SJSA1 (cell line): ENCODE data around the gene CISD3. TPM values are rescaled to one million over a fixed set of nuclear protein-coding genes. Genes with fewer than 3 reads are reported as not detected.

Experiments
- DNase-seq, 2 experiments: peaks; one replicate each; pipeline ENCODE4 v3.0.0-alpha.2; 2015 to 2020; ENCODE audit warnings: low spot score in 2 of 2, low read depth in 1 of 2
- H3K27ac ChIP-seq: fragments of 250-450 bp; sonication (Bioruptor Pico); 2 replicates; pipeline ENCODE4 v1.5.1; 2020; ENCODE audit warnings: mild to moderate bottlenecking, moderate library complexity
- H3K27me3 ChIP-seq: fragments of 250-450 bp; sonication (Bioruptor Pico); replicated peaks from 2 replicates; pipeline ENCODE4 v1.5.1; 2020; ENCODE audit warnings: mild to moderate bottlenecking, moderate library complexity
- H3K36me3 ChIP-seq: fragments of 250-450 bp; sonication (Bioruptor Pico); 2 replicates; pipeline ENCODE4 v1.5.1; 2020; ENCODE audit warnings: mild to moderate bottlenecking
- H3K4me1 ChIP-seq: fragments of 250-450 bp; sonication (Bioruptor Pico); replicated peaks from 2 replicates; pipeline ENCODE4 v1.6.1; 2021; ENCODE audit warnings: mild to moderate bottlenecking
- H3K4me3 ChIP-seq: fragments of 250-450 bp; sonication (Bioruptor Pico); 2 replicates; pipeline ENCODE4 v1.5.1; 2020; ENCODE audit warnings: mild to moderate bottlenecking
- H3K9me3 ChIP-seq: fragments of 250-450 bp; sonication (Bioruptor Pico); replicated peaks from 2 replicates; pipeline ENCODE4 v1.5.1; 2020; ENCODE audit warnings: mild to moderate bottlenecking
- total RNA-seq: library from RNA; depleted of rRNA; stranded (reverse); fragments of >200 nt; shearing (Covaris generic); gene quantifications from 2 replicates; pipeline ENCODE4 v1.2.3, GENCODE V29; 2014; rRNA removed

The CISD3 gene
- total RNA-seq: 2.2 and 6.1 TPM in 2 replicates

GRCh38 chr17:38729886-38730525, at the start of gene CISD3:
Gene CISD3, plus strand, starts transcription at chr17:38730341. Its CDS starts 18 bp downstream, at chr17:38730359.
- H3K4me1 ChIP-seq: peaks cover 25% of the 10 kb centered on the region
- peak within 1 kb of the TSS; percentile 59 for H3K4me3 ChIP-seq
- H3K27ac ChIP-seq: peak within 1 kb of the TSS; percentile 59
- DNase-seq: peak; percentile 77 to 83
- no peaks in the 10 kb centered on the region for H3K9me3 ChIP-seq
- peaks cover 41% of the 10 kb centered on the region for H3K36me3 ChIP-seq
- H3K27me3 ChIP-seq: no peaks in the 10 kb centered on the region

- Histone ChIP-seq H3K27ac (no peak overlapping the region), H3K4me3 (no peak overlapping the region), H3K4me1 (0 out of 2 replicates have a peak, but pooled peaks cover 7% of the 10 kb centered on the region), H3K9me3 (no peaks in the 10 kb centered on the region), H3K27me3 (no peaks in the 10 kb centered on the region; the same call in 1 of the 2 replicates), H3K36me3 (no peaks in the 10 kb centered on the region)
- DNase-seq: no peak
Measured at GRCh38 chr17:38681096-38681495, 49.0 kb upstream of the CISD3 start.

DNA sequence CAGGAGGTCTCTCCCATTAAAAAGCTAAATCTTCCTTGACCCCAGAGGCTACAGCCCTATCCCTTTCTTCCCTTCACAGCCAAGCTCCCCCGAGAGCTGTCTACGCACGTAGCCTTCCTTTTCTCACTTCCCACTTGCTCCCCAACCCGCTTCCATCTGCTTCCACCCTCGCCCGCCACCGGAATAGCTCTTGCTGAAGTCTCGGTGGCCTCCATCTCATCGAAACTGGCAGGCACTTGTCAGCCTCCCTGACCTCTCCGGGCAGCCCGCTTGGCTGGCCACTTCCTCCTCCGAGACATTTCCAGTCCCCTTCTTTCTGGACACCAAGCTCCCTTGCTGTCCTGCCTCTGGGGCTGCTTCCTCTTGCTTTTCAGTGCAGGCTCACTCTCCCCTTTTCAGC, 44.6 kb upstream of the CISD3 start:
- H3K36me3 ChIP-seq: no peaks in the 10 kb centered on the region
- H3K27me3 ChIP-seq: no peaks in the 10 kb centered on the region
- H3K4me1 ChIP-seq: no peaks in the 10 kb centered on the region
- no peak for DNase-seq
- H3K27ac ChIP-seq: no peak overlapping the region
- no peaks in the 10 kb centered on the region for H3K9me3 ChIP-seq
- H3K4me3 ChIP-seq: no peak overlapping the region

- no peak overlapping the region for H3K4me3 ChIP-seq
- no peaks in the 10 kb centered on the region for H3K36me3 ChIP-seq
- no peaks in the 10 kb centered on the region for H3K27me3 ChIP-seq
- H3K4me1 ChIP-seq: no peaks in the 10 kb centered on the region
- no peak overlapping the region for H3K27ac ChIP-seq
- H3K9me3 ChIP-seq: no peaks in the 10 kb centered on the region
- no peak for DNase-seq
Measured at GRCh38 chr17:38687286-38687685, 42.9 kb upstream of the CISD3 start.

DNA sequence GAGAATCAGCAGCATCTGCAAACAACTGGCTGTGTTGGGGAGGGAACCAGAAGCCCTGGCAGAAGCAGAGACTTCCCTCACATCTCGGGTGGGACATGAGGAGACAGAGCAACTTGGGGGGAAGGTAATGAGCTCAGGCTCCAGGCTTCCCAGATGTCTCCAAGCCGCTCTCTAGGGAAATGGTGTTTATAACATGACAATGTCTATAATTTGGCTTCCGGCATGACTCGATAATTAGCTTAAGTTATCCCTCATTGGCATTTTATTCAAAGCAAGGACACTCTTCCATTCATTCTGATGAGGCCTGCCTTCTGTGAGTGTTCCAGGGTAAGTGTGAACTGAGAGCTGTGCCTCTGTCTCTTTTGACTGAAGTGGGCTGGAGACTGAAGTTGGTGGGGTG, 39.8 kb upstream of the CISD3 start:
- Histone ChIP-seq H3K36me3 (no peaks in the 10 kb centered on the region), H3K4me1 (no peaks in the 10 kb centered on the region), H3K4me3 (no peak overlapping the region), H3K27ac (no peak overlapping the region), H3K27me3 (no peaks in the 10 kb centered on the region), H3K9me3 (no peaks in the 10 kb centered on the region)
- DNase-seq: no peak

DNA sequence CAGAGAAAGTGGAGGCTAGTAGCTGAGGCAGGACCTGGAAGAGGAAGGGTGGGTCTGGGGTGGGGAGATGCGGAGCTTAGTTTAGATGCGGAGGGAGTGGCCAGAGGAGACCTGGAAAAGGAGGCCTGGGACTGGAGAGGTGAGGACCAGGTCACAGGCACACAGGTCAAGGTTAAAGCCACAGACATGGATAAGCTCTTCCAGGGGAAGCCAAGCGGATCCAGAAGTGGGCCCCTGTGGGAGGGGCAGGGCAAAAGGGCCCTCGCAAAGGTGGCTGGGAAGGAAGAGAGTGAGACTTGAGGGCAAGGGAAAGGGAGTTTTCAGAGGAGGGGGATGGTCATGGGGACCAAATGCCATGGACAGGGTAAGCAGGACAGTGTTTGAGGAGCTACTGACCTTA, 39.0 kb upstream of the CISD3 start:
- Histone ChIP-seq H3K4me1 (no peaks in the 10 kb centered on the region), H3K4me3 (no peak overlapping the region), H3K36me3 (no peaks in the 10 kb centered on the region), H3K27ac (no peak overlapping the region), H3K27me3 (no peaks in the 10 kb centered on the region), H3K9me3 (no peaks in the 10 kb centered on the region)
- no peak for DNase-seq

- Histone ChIP-seq H3K4me1 (no peaks in the 10 kb centered on the region), H3K27me3 (no peaks in the 10 kb centered on the region), H3K4me3 (no peak overlapping the region), H3K27ac (no peak overlapping the region), H3K36me3 (no peaks in the 10 kb centered on the region), H3K9me3 (no peaks in the 10 kb centered on the region)
- DNase-seq: no peak
Measured at GRCh38 chr17:38693700-38694329, 36.3 kb upstream of the CISD3 start.

DNA sequence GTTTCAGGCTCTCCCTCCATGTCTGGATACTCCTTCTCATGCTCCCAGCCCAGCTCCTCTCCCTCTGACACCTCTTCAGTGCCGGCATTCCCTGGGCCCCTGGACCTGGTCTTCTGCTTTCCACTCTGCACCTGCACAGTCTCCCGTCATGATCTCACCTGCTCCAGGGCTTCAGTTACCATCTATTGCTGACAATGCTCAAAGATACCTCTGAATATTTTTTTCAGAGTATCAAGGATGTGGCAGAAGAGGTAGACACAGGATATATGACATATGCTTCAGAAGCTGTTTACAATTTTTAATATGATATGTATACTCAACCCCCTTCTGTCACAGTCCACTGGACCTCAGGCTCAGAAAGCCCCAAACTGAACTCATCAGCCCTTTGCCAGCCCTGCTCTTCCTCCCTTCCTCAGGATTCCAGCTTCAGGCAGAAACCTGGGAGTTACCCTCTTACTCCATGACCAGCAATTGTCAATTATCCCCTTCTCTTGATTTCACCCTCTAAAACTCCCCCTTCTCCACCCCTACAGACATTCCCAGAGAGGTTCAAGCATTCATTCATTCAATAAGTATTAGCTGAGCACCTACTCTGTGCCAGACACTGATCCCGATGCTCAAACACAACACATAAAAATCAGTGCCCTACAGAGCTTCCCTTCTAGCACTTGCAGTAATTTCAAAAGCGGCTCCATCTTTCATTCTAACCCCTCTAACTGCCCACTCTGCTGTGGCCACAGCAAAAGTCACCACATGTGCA, 32.9 kb upstream of the CISD3 start:
- H3K36me3 ChIP-seq: no peaks in the 10 kb centered on the region
- peaks cover 10% of the 10 kb centered on the region for H3K4me1 ChIP-seq
- H3K4me3 ChIP-seq: no peak overlapping the region
- DNase-seq: no peak
- no peaks in the 10 kb centered on the region for H3K27me3 ChIP-seq
- H3K27ac ChIP-seq: no peak overlapping the region
- no peaks in the 10 kb centered on the region for H3K9me3 ChIP-seq

DNA sequence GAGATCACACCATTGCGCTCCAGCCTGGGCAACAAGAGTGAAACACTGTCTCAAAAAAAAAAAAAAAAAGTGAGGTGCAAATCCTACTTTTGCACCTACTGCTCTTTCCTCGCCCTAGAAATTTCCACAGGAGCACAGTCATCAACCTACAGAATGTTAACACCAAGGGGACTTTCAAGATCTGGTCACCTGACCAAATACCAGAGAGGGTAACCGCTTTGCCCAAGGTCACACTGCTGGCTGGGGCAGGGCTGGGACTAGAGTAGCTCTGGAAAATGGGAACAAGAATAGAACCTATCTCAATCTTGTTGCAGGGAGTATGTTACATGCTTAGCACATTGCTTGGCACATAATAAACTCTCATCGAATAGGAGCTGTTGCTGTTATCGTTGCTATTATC, 31.4 kb upstream of the CISD3 start:
- Histone ChIP-seq H3K27ac (no peak overlapping the region), H3K4me3 (no peak overlapping the region), H3K4me1 (peaks cover 20% of the 10 kb centered on the region), H3K9me3 (no peaks in the 10 kb centered on the region), H3K27me3 (no peaks in the 10 kb centered on the region), H3K36me3 (no peaks in the 10 kb centered on the region)
- DNase-seq: no peak

- peaks cover 37% of the 10 kb centered on the region for H3K4me1 ChIP-seq
- H3K27me3 ChIP-seq: no peaks in the 10 kb centered on the region
- peaks cover 3% of the 10 kb centered on the region; the same call in 1 of the 2 replicates for H3K36me3 ChIP-seq
- peak overlapping the region; percentile 22; the same call in 1 of the 2 replicates for H3K27ac ChIP-seq
- H3K4me3 ChIP-seq: peak overlapping the region; percentile 60
- no peaks in the 10 kb centered on the region; the same call in 1 of the 2 replicates for H3K9me3 ChIP-seq
- DNase-seq: peak in 1 of 2 experiments; percentile 67
Measured at GRCh38 chr17:38701504-38702165, 28.5 kb upstream of the CISD3 start.

DNA sequence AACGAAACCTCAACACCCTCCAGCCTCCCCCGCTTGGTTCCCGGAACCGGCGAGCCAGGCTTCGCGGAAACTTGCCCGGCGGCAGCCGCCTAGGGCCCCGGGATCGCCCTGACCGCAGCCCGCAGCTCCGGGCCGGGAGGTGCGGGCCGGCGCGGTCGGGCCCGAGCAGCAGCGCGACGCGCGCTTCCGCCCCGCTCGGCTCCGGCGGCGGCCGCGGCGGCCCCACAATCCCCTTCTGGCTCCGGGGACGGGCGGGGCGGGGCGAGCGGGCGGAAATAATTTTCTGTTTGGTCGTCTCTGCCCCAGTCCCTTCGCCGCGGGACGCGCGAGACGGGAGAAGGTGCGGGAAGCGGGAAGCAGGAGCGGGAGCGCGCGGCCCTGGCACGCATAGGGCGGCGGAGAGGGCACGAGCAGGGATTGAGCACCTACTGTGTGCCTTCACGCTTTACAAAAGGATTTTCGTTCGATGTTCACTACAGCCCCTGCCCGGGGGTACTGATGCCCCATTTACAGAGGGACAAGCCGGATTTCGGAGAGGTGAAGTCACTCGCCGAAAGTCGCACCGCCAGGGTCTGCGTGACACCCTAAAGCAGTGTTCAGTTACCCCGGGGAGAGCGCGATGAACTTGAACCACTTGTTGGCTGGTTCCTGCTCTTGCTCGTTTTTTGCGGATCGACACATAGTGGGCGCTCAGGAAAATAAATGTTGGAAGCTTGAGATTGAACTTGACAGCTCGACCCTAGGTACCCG, 27.8 kb upstream of the CISD3 start:
- Histone ChIP-seq H3K27ac (peak overlapping the region; percentile 60), H3K9me3 (no peaks in the 10 kb centered on the region; the same call in 1 of the 2 replicates), H3K4me1 (peaks cover 39% of the 10 kb centered on the region), H3K36me3 (peaks cover 3% of the 10 kb centered on the region; the same call in 1 of the 2 replicates), H3K27me3 (no peaks in the 10 kb centered on the region), H3K4me3 (peak overlapping the region; percentile 60)
- peak; percentile 83 to 88 for DNase-seq

GRCh38 chr17:38702916-38703741, 27.0 kb upstream of the CISD3 start:
- Histone ChIP-seq H3K27ac (peak overlapping the region; percentile 60), H3K27me3 (no peaks in the 10 kb centered on the region), H3K36me3 (peaks cover 3% of the 10 kb centered on the region; the same call in 1 of the 2 replicates), H3K4me3 (peak overlapping the region; percentile 60), H3K4me1 (peaks cover 39% of the 10 kb centered on the region), H3K9me3 (no peaks in the 10 kb centered on the region; the same call in 1 of the 2 replicates)
- no peak for DNase-seq
